OCI-LY3 (cell line): Measurements from ENCODE around the gene PRMT1.

Source experiments
- H2AFZ ChIP-seq: fragments of 200-600, 300-600 bp; shearing (Covaris generic); 2 replicates; pipeline ENCODE4 v1.6.0; 2014; ENCODE audit warnings: antibody characterized with exemption, low read depth, low read length
- H3K27ac ChIP-seq: fragments of 200-600, 300-600 bp; sonication (generic); 2 replicates; pipeline ENCODE4 v1.5.1; 2014; ENCODE audit warnings: mild to moderate bottlenecking, low read length, moderate library complexity, mixed read lengths
- H3K27me3 ChIP-seq: fragments of 200-600, 300-600 bp; sonication (generic); 2 replicates; pipeline ENCODE4 v1.6.1; 2014; ENCODE audit warnings: low read depth, low read length, mixed read lengths
- H3K36me3 ChIP-seq: fragments of 200-600, 300-600 bp; sonication (generic); replicated peaks from 2 replicates; pipeline ENCODE3; 2014; ENCODE audit warnings: low read depth, low read length, mixed read lengths
- H3K4me1 ChIP-seq: fragments of 300-600, 200-600 bp; sonication (generic); 2 replicates; pipeline ENCODE4 v1.6.1; 2014; ENCODE audit warnings: low read length, mixed read lengths
- H3K4me2 ChIP-seq: fragments of 200-600, 300-600 bp; sonication (generic); 2 replicates; pipeline ENCODE4 v1.6.1; 2014; ENCODE audit warnings: low read length, mixed read lengths
- H3K4me3 ChIP-seq: fragments of 300-600, 200-600 bp; sonication (generic); 2 replicates; pipeline ENCODE4 v1.5.1; 2014; ENCODE audit warnings: antibody characterized with exemption, mild to moderate bottlenecking, low read length, moderate library complexity
- H3K79me2 ChIP-seq: fragments of 300-600, 200-600 bp; shearing (Covaris generic); 2 replicates; pipeline ENCODE4 v1.6.1; 2014; ENCODE audit warnings: mild to moderate bottlenecking, low read length, mixed read lengths
- H3K9ac ChIP-seq: fragments of 300-600, 200-600 bp; shearing (Covaris generic); 2 replicates; pipeline ENCODE4 v1.6.0; 2014; ENCODE audit warnings: mild to moderate bottlenecking, low read length, moderate library complexity
- H3K9me3 ChIP-seq: fragments of 200-600, 300-600 bp; shearing (Covaris generic); 2 replicates; pipeline ENCODE4 v1.6.1; 2014; ENCODE audit warnings: low read length, mixed read lengths; ENCODE audit not compliant: insufficient read depth
- H4K20me1 ChIP-seq: fragments of 200-600, 300-600 bp; sonication (generic); 2 replicates; pipeline ENCODE4 v1.6.1; 2016; ENCODE audit warnings: low read length, mixed read lengths; ENCODE audit not compliant: insufficient read depth
- CTCF ChIP-seq: fragments of 200-600, 300-600 bp; sonication (generic); IDR thresholded peaks from 2 replicates; pipeline ENCODE4 v1.5.1; 2014; ENCODE audit warnings: antibody characterized with exemption, low read length, low read depth
- EZH2phosphoT487 ChIP-seq: fragments of 200-600 bp; shearing (Covaris generic); IDR thresholded peaks from 2 replicates; pipeline ENCODE4 v1.6.1; 2018; ENCODE audit warnings: antibody characterized with exemption, mixed run types, low read depth

PRMT1 gene

GRCh38 chr19:49652551-49653465 lies 24.3 kb upstream of the PRMT1 start:
- Histone ChIP-seq H3K27ac (no peak overlapping the region), H4K20me1 (0 out of 2 replicates have a peak, but pooled peaks cover 8% of the 10 kb centered on the region), H3K4me2 (no peak overlapping the region), H3K4me3 (no peak overlapping the region), H2AFZ (no peak overlapping the region), H3K36me3 (peaks cover 62% of the 10 kb centered on the region), H3K9ac (no peak overlapping the region), H3K27me3 (no peaks in the 10 kb centered on the region), H3K9me3 (no peaks in the 10 kb centered on the region), H3K79me2 (peaks cover 4% of the 10 kb centered on the region; the same call in 1 of the 2 replicates), H3K4me1 (no peaks in the 10 kb centered on the region)
- TF ChIP-seq EZH2phosphoT487 (no peak), CTCF (no peak)

- Histone ChIP-seq H3K79me2 (peaks cover 4% of the 10 kb centered on the region; the same call in 1 of the 2 replicates), H4K20me1 (0 out of 2 replicates have a peak, but pooled peaks cover 8% of the 10 kb centered on the region), H3K4me1 (no peaks in the 10 kb centered on the region), H3K4me2 (no peak overlapping the region), H3K9ac (no peak overlapping the region), H3K9me3 (no peaks in the 10 kb centered on the region), H3K36me3 (peaks cover 66% of the 10 kb centered on the region), H3K27me3 (no peaks in the 10 kb centered on the region), H3K4me3 (no peak overlapping the region), H2AFZ (no peak overlapping the region), H3K27ac (no peak overlapping the region)
- TF ChIP-seq CTCF (no peak), EZH2phosphoT487 (no peak)
Observed at GRCh38 chr19:49653466-49653806, 23.6 kb upstream of the PRMT1 start.

- peaks cover 76% of the 10 kb centered on the region for H3K36me3 ChIP-seq
- no peak overlapping the region for H3K4me3 ChIP-seq
- no peak overlapping the region for H3K27ac ChIP-seq
- H3K9me3 ChIP-seq, result no peaks in the 10 kb centered on the region
- no peak overlapping the region for H3K4me2 ChIP-seq
- H2AFZ ChIP-seq, result no peak overlapping the region
- H3K9ac ChIP-seq, result no peak overlapping the region
- H4K20me1 ChIP-seq, result 0 out of 2 replicates have a peak, but pooled peaks cover 8% of the 10 kb centered on the region
- no peak for TF ChIP-seq EZH2phosphoT487
- no peak for TF ChIP-seq CTCF
- H3K79me2 ChIP-seq, result peaks cover 4% of the 10 kb centered on the region; the same call in 1 of the 2 replicates
- H3K27me3 ChIP-seq, result no peaks in the 10 kb centered on the region
- H3K4me1 ChIP-seq, result no peaks in the 10 kb centered on the region
Observed at GRCh38 chr19:49654581-49654980, 22.5 kb upstream of the PRMT1 start.

GRCh38 chr19:49655570-49656455 lies 21.3 kb upstream of the PRMT1 start:
- no peaks in the 10 kb centered on the region for H3K9me3 ChIP-seq
- H4K20me1 ChIP-seq, result no peaks in the 10 kb centered on the region
- no peak overlapping the region for H3K27ac ChIP-seq
- H3K79me2 ChIP-seq, result no peaks in the 10 kb centered on the region
- H3K4me3 ChIP-seq, result no peak overlapping the region
- no peak overlapping the region for H2AFZ ChIP-seq
- TF ChIP-seq EZH2phosphoT487 (no peak), CTCF (no peak)
- H3K4me2 ChIP-seq, result no peak overlapping the region
- H3K27me3 ChIP-seq, result no peaks in the 10 kb centered on the region
- H3K36me3 ChIP-seq, result peaks cover 77% of the 10 kb centered on the region
- H3K9ac ChIP-seq, result no peak overlapping the region
- no peaks in the 10 kb centered on the region for H3K4me1 ChIP-seq
